NCI-H510A (cell line): ENCODE results near the gene TRPM3.
"Not testable (repeated sequence)": the region's sequence is repeated elsewhere in the genome, so short reads cannot be mapped to it uniquely, and the experiment has no call there.

Source experiments
- DNase-seq: peaks from one replicate; lab custom pipeline; 2025; lab: John Stamatoyannopoulos, UW

Gene TRPM3

DNA sequence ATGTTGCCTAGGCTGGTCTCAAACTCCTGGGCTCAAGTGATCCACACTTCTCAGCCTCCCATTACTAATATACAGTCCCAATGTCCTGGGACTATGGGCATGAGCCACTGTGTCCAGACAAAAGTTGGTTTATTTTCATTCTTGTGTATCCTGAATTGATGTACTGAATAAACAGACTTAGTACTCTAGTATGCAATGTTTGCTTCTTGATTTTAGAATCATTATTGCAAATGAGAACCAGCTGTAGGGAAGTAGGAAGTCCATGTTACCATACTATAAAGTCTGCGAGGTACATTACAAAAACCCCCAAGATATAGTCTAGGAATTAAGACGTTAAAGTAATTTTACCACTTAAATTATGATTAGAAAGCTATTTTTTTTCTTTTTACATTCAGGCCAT, 372.4 kb downstream of the TRPM3 start:
- DNase-seq: no peak

DNA sequence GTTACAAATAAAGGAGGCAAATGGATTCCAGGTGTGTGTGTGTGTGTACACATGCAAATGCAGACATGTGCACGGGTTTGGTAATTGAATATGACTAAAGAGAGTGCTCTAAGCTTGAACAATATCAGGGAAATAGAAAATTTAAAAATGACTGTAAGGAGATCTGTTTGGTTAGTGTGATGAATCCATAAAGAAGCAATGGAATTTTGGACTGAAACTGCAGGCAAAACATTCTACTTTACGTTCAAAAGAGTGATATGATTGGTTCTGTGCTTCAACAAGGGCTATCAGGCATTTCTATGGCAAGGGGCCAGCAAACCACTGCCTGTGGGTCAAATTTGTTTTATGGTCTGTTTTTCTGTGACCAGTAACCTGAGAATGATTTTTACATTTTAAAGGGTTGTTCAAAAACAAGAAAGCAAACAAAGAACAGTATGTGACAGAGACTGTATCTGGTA, 374.1 kb downstream of the TRPM3 start:
- DNase-seq: no peak

DNA sequence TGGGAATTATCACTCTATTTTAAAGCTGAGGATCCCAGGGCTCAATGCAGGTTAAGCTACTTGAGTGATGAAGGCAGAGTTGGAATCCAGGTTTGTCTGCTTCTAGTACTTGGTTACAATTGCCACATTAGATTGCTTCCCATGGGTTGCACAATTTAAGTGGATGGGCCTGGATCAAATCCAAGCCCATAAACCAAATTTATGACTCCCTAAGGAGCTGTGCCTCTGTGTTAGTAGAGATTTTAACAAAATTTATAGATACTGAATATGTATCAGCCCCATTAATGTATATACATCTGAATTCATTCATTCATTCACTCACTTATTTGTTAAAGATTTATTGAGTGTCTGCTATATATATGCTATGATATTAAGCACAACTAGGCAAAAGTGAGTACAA, 374.7 kb downstream of the TRPM3 start:
- DNase-seq: no peak

- no peak for DNase-seq
Measured at GRCh38 chr9:70746316-70746715, 375.1 kb downstream of the TRPM3 start.

GRCh38 chr9:70724794-70725193, 396.6 kb downstream of the TRPM3 start:
- DNase-seq: not testable (repeated sequence)

- DNase-seq: not testable (repeated sequence)
Measured at GRCh38 chr9:70724025-70724424, 397.4 kb downstream of the TRPM3 start.

DNA sequence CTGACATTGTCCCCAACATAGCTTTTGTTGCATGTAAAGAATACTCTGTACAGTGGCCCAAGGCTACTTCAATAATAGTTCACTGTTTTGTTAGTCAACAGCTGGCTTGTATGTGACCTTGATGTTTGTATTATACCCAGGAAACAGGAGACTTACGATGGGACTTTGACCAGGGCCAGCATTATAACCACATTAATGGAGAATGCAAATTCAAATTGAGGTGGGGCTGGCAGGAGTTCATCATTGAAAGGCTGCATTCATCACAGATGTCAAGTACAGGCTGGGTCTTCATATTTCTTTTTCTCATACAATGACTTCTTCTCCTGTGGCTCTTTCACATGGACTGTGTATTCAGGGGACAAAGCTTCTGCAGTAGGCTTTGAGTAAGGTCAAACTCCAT, 414.6 kb downstream of the TRPM3 start:
- not testable (repeated sequence) for DNase-seq

DNA sequence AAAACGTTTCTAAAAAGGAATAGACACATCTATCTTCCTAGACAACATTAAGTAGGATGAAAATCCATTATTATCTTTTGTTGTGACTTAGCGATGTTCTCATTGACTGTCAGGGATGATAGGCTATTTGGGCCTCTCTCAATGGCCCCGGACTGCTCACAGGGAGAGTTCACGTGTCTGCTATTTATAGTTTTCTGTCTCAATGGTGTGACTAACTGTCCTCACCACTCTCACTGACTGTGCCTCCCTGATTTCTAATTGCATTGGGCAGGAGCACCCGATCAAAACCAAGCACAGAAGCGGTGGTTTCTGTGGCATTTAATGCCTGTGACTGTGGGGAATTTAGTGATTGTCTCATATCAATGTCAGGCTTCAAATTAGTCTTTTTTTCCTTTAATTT, 420.3 kb downstream of the TRPM3 start:
- no peak for DNase-seq

DNA sequence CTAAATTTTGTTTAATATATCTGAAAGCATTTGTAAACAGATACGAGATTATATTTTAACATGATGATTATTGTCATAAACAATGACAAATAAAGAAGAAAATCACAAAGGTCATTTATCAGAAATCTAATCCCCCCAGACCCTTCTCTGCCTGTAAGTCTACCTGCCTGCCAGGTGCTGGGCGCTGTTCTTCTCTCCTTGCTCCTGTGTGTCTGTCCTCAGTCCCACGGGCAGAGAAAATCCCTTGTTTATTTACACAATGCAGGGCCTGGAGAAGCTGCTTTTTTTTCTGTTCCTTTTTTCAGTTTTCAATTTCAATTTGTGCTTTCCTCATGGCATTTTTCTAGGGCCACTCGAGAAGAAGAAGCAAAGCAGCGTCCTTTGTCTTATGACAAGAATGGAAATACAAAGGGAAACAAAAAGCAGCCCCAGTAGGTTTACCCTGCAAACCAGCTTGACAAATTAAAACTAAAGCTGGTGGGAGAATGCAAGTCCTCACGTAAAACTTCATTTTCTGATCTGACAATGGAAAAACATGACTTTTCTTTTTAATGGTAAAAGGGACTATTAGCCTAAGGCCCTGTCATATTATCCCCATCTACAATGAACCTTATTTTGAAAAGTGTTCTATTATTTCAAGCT, 424.6 kb downstream of the TRPM3 start:
- no peak for DNase-seq

DNA sequence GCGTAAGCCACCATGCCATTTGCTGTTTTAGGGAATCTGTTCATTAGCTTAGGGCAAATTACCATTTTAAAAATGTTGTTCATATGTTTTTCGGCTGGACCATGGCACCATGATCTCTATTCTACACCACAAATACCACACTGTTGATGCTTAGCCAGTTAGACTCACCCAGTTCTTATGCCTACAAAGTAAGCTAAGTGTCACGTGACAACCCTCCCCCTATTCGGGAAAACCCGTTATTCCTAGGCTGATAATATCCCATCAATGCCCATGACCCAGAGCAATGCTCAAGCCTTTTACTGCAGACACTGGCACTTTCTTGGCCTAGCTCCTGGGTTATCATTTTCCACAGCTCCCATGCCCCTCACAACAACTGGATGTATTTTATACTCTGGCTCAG, 426.7 kb downstream of the TRPM3 start:
- DNase-seq: no peak

- no peak for DNase-seq
Measured at GRCh38 chr9:70693186-70693585, 428.2 kb downstream of the TRPM3 start.

- no peak for DNase-seq
Measured at GRCh38 chr9:70692431-70692830, 429.0 kb downstream of the TRPM3 start.

DNA sequence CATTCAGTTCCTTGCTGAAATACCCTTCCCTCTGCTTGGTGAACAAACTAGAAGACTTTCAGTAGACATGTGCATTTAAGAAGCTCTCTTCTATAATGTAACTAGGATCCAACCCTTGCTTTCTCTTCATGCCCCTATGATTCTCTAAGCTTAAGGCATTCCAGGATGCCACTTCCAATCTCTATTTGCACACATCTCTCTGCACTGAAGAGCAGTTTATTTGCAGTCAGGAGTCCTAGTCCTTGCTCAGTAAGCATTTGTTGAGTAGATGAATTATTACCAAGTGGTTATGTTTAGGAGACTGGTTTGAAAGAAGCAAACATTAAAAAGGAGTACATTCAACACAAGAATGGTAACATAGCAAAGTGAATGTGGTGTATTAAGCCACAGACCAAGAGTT, 432.7 kb downstream of the TRPM3 start:
- no peak for DNase-seq

- no peak for DNase-seq
Measured at GRCh38 chr9:70683841-70684240, 437.6 kb downstream of the TRPM3 start.

DNA sequence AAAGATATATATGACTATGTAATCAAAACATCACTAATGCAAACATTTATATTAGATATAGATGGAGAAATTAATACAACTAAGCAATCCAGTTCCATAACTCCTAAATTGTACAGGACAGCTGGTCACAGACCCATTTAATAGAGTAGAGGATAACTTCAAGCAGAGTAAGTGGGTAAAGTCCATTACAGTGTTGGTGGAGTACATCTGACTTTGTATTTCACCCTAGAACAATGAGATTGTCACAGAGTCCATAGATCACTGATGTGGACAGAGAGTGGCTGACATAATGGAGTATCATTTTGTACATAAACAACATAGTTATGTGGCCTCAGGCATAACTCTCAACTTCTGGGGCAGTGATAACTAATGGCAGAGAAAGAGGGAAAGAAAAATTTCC, 439.1 kb downstream of the TRPM3 start:
- no peak for DNase-seq

GRCh38 chr9:70679845-70680244, 441.6 kb downstream of the TRPM3 start:
- DNase-seq: no peak

GRCh38 chr9:70678153-70678552, 443.3 kb downstream of the TRPM3 start:
- no peak for DNase-seq

- no peak for DNase-seq
Measured at GRCh38 chr9:70677055-70677735, 444.2 kb downstream of the TRPM3 start.

- DNase-seq: no peak
Measured at GRCh38 chr9:70675868-70676370, 445.5 kb downstream of the TRPM3 start.

- no peak for DNase-seq
Measured at GRCh38 chr9:70673844-70674243, 447.6 kb downstream of the TRPM3 start.

DNA sequence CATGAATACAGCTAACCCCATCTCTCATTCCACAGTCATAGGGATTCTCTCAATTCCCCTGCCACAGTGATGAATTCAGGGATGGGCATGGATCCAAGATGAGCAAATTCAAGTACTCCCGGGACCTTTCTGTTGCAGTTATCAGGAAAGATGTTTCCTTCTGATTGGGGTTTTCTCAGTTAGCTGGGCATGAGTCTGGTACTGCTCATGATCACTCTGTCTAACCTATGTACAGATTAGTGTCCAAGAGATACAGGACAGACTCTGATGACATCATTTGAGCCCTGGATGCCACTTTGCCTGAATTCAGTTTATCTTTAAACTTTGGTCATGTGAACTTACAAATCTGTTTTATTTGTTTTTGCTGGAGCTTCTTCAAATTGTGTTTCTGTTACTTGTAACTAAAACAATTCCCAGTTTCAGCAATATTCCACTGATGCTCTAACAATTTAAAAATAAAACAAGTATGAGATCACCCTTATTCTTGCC, 449.2 kb downstream of the TRPM3 start:
- no peak for DNase-seq

GRCh38 chr9:70668751-70669150, 452.7 kb downstream of the TRPM3 start:
- no peak for DNase-seq

DNA sequence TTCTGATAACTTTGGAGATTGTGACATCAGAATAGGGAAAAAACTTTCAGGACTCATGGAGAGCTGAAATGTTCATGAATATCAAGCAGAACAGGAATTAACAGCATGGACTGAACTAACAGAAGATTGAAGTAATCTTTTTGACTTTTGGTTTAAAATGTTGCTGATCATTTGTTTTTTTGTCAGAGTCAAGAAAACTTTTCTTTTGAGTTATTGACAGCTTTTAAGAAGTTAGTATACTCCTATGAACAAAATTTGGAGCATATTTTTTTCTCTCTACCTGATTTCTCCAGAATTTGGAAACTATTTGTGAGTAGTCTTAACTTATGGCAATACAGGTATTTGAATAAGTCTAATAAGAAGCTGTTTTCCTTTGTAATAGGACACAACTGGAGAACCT, 462.7 kb downstream of the TRPM3 start:
- DNase-seq: no peak

GRCh38 chr9:70656281-70656680, 465.1 kb downstream of the TRPM3 start:
- DNase-seq: no peak
